ENCODE results near the gene CASQ1.

GRCh38 chr1:160247053-160247452 is 56.7 kb downstream of the CASQ1 start:
- TF ChIP-seq POLR2AphosphoS5 (IDR thresholded peaks at IDR 0.05; ENCODE audit: borderline replicate concordance, low read depth, low read length) (no peak), EZH2 (IDR thresholded peaks at IDR 0.05) (no peak), FOXP2 (optimal IDR thresholded peaks at IDR 0.05; ENCODE audit: control extremely low read depth, extremely low read length, insufficient read depth) (no peak)
